HUDEP-2 (cell line): ENCODE results near the gene AK6.

Source experiments
- DNase-seq, 76 experiments: peaks; one replicate each; lab custom pipeline; 2025; ENCODE audit not compliant: unreplicated experiment in 76 of 76; lab: John Stamatoyannopoulos, UW

Gene AK6

DNA sequence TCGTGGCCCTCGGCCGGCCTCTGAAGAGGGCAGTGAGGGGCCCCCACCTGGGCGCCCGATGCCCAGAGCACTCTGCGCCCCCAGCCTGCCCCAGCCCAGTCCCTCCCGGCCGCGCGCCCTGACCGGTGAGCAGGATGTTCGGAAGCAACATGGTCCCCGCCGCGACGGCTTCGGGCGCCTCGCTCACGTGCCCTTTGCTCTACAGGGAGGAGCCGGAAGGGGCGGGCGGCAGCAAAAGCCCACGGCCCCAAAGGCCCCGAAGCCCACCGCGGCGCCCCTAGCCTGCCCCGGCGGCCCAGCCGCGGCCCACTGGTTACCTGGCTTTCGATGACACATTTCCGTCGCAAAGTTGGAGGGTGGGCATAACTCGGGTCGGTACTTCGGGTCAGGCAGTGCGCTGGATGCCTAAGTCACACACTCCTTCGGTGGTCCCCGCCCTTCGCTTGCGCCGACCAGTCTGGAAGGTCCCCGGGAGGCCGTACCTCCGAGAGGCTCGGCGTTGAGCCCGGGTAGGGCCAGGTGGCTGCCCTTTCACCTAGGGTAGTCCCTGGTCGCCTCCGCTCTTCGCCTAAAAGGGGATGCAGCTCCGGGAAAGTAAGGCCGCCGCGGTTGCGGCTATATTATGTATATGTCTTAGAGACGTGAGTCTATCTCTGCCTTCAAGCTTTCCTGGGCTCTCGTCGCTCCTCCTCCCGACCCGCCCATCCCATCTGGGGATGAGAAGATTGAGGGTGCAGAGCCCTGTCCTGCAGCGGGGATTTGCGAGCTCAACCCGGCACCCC lies at the start of gene AK6, which contains the start of the genes RAD17 and TAF9:
Gene AK6 (minus strand): TSS at position 181 of the 782 bp plus-strand sequence. CDS start 30 bp downstream, at position 151.
Gene RAD17 (plus strand): TSS at position 479 of the 782 bp plus-strand sequence. CDS start 2,391 bp downstream, outside the sequence.
Gene TAF9 (minus strand): TSS at position 181 of the 782 bp plus-strand sequence. CDS start 3,783 bp downstream, outside the sequence.
- peak in 75 of 76 experiments; percentile 59 to 99 (median 87) for DNase-seq

- no peak for DNase-seq
Observed at GRCh38 chr5:69418554-69418953, 49.2 kb upstream of the AK6 start.

DNA sequence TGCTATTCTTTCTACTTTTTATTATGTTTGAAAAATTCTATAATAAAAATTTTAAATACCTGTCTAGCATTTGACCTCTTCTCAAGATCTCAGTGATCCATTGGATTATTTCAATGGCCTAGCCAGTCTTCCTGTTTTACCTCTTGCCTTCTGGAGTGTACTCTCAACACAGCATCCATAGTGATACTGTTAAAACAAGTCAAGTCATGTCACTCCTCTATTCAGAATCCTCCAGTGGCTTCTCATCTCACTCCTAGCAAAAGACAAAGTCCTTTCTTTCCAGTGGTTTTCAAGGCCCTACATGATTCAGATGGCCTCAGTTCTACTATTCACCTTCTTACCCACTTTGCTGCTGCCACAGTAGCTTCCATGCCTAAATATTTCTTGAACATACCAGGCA lies 47.4 kb upstream of the AK6 start:
- no peak for DNase-seq

DNA sequence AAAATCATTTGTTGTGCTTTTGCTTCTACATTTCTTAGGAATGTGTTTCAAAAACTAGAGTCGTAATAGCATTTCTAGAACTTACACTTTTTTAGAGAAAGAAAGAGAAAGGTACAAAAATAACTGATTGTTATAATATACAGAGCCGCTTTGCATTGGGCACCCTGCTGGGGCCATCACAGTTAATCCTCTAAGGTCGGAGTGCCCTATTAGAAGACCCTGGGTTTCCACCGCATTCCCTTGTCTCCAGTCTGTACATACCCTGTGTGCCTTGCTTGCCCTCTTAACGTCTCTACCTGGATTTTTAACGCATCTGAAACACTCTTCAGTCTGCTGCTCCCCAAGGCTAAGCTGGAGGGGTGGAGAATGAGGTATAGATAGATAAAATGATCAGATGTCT lies 46.9 kb upstream of the AK6 start:
- DNase-seq = no peak

GRCh38 chr5:69415584-69415958 lies 46.3 kb upstream of the AK6 start:
- no peak for DNase-seq

DNA sequence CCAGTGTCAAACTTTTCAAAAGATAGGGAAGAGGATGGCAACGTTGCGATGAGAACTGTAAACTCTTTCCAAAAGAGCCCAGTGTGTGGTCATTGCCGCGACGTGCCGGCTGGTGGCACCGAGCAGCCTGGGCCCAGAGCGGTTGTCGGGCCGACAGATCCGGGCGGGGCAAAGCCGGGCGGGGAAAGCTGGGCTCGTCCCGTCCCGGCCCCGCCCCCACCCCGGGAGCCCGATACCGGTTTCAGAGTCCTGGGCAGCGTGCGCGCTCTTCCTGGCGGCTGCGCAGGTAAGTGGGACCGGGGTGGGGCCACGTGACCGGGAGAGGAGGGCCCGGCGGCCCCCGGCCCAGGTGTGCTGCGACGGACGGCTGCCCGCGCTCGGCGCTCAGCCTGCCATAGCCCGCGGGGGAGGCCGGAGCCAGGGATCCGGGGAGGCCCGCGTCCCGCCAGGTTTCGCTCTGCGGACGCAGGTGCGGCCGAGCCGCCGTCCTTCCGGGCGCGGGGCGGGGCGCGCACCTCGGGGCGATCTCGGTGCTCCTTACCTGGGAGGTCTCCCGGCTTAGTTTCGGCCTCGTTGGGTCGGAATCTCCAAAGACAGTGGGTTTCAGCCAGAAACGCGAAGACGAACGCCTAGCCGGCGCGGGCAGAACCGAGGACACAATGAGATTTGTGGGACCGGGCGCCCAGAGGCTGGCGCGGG lies 45.7 kb upstream of the AK6 start, which contains the start of gene MARVELD2:
Gene MARVELD2 (plus strand): TSS at position 232 of the 699 bp plus-strand sequence. CDS start 4,270 bp downstream, outside the sequence.
- DNase-seq = peak in 72 of 76 experiments; percentile 3 to 82 (median 61)

- peak in 38 of 76 experiments; percentile 5 to 70 (median 22) for DNase-seq
Observed at GRCh38 chr5:69404659-69405330, 35.5 kb upstream of the AK6 start.

DNA sequence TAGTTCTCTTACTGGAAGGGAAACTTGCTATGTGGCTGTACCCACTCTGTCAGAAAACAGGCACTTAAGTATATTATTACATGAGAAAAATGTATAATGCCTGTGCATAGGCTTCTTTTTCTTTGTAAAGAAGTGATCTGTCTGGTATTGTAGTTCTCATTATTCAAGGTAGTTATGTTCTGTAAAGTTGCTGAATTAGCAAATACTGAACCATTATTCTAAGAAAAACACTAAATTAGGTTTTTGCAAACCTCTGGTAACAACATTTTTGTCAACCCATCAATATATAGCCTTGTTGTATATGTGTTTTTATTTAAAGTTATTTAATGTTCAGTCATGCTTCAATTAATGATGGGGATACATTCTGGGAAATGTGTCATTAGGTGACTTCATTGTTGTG lies 9.1 kb upstream of the AK6 start:
- no peak for DNase-seq

DNA sequence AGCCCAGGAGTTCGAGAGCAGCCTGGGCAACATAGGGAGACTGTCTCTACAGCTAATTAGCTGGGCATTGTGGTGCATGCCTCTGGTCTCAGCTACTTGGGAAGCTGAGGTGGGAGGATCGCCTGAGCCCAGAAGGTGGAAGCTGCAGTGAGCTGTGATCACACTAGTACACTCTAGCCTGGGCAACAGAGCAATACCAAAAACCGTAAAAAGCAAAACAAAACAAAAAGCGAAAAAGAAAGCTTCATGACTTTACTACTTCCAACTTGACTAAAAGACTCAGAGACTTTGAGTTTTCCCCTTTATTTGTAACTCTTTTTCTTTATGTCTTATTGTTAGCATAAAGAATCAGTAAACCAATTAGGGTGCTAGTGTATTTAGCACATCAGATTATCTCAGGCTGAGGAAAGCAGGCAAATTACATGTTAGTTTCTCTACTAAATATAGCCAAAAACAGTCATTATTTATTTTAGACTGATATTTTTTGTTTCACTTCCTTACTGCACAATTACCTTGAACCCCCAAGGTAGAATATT lies 5.7 kb upstream of the AK6 start:
- DNase-seq = no peak

GRCh38 chr5:69372394-69372793 lies 3.1 kb upstream of the AK6 start:
- DNase-seq = no peak

DNA sequence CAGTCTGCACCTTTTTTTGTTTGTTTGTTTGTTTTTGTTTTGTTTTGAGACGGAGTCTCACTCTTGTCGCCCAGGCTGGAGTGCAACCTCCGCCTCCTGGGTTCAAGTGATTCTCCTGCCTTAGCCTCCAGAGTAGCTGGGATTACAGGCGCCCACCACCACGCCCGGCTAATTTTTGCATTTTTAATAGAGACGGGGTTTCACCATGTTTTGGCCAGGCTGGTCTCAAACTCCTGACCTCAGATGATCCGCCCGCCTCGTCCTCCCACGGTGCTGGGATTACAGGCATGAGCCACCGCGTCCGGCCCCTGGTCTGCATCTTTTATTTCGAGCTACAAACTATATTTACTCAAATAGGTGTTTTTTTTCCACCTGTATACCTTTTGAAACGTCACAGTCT lies 1.0 kb upstream of the AK6 start:
- DNase-seq = peak in 6 of 76 experiments; percentile 3 to 26 (median 11)

DNA sequence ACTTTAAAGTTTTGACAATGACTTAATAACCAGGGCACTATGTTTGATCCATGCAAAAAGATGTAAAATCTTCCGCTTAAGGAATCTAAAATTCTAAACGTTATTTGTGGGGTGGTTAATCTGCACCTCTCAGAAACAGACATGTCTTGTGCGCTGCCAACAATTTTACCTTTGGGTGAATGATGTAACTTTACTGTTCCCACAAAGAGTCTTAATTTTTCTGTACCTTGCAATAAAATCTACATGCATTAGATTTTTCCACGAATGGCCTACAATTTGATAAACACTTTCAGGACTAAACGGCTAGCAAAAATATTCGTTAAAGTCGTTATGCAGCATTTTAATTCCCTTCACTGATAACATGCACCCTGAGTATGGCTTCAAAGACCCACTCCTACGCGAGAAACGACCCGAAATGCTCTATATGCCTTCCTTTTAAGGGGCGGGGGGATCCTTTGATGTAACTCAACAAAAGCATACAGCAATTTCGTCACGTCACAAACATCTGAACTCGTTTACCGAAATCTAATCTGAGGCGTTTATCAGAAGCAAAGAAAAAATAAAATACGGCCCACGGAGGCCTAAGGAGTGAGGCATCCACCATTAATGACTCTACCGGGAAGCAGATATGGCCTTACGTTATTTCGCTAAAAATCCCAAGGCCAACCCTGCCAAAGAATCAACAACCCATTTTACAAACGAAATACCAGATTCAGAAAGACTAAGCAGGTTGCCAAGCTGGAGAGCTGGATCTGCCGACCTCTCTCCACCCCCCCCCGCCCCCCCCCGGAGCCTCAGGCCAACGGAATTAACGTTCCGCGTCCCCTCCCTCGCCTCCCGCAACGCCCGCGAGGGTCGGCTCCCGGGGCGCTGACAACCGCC lies 621 bp downstream of the AK6 start:
- DNase-seq = peak in 50 of 76 experiments; percentile 17 to 85 (median 69)

DNA sequence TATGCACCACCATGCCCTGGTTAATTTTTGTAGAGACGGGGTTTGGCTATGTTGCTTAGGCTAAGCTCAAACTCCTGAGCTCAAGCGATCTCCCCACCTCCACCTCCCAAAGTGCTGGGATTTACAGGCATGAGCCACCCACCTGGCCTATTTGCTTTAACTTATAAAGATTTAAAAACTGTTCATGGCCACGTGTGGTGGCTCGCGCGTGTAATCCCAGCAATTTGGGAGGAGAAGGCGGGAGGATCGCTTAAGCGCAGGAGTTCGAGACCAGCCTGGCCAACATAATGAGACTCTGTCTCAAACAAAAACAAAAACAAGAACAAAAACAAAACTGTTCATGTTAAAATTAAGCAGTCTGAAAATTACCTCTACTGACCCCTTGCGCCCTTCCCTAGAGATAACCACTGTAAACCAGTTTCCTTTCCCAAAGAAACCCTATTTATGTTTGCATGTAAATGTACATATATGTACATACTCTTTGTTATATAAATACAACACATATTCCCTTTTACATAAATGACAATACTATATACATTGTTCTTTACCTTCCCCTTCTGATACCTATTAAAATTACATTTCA lies 1.5 kb downstream of the AK6 start:
- DNase-seq = peak in 8 of 76 experiments; percentile 2 to 28 (median 10)

DNA sequence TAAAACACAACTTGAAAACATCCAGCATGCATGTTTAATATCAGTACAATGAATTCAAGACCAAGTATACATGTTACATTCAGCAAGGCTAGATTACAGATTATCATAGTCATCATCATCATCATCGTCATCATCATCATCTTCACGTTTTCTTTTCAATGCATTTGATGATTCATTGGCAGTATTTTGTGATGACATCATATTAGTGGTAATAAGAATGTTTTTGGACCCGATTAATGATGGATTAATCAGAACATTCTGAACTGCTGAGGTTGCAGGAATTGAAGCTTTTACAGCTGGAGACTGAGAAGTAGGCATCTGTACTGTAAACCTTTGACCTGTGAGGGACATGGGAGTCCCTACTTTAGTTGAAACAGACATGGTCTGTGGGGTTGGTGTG lies 4.5 kb downstream of the AK6 start:
- DNase-seq = no peak

GRCh38 chr5:69364414-69364813 lies 4.9 kb downstream of the AK6 start:
- peak in 24 of 76 experiments; percentile 0 to 60 (median 21) for DNase-seq

GRCh38 chr5:69360442-69360841 lies 8.9 kb downstream of the AK6 start:
- DNase-seq = no peak

- DNase-seq = no peak
Observed at GRCh38 chr5:69359699-69360098, 9.6 kb downstream of the AK6 start.

GRCh38 chr5:69350664-69351063 lies 18.7 kb downstream of the AK6 start:
- no peak for DNase-seq

GRCh38 chr5:69343083-69343482 lies 26.2 kb downstream of the AK6 start:
- no peak for DNase-seq
